Measurements from ENCODE around the gene SLC22A23. TPM values are rescaled to one million over a fixed set of nuclear protein-coding genes. Genes with fewer than 3 reads are reported as not detected.

The SLC22A23 gene, protein sequence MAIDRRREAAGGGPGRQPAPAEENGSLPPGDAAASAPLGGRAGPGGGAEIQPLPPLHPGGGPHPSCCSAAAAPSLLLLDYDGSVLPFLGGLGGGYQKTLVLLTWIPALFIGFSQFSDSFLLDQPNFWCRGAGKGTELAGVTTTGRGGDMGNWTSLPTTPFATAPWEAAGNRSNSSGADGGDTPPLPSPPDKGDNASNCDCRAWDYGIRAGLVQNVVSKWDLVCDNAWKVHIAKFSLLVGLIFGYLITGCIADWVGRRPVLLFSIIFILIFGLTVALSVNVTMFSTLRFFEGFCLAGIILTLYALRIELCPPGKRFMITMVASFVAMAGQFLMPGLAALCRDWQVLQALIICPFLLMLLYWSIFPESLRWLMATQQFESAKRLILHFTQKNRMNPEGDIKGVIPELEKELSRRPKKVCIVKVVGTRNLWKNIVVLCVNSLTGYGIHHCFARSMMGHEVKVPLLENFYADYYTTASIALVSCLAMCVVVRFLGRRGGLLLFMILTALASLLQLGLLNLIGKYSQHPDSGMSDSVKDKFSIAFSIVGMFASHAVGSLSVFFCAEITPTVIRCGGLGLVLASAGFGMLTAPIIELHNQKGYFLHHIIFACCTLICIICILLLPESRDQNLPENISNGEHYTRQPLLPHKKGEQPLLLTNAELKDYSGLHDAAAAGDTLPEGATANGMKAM
- total RNA-seq (2022; extraction: Qiagen RNA extraction; ENCODE audit: low read depth) = 8.4 to 12.1 TPM (median 10.6 TPM) in 5 replicates

DNA sequence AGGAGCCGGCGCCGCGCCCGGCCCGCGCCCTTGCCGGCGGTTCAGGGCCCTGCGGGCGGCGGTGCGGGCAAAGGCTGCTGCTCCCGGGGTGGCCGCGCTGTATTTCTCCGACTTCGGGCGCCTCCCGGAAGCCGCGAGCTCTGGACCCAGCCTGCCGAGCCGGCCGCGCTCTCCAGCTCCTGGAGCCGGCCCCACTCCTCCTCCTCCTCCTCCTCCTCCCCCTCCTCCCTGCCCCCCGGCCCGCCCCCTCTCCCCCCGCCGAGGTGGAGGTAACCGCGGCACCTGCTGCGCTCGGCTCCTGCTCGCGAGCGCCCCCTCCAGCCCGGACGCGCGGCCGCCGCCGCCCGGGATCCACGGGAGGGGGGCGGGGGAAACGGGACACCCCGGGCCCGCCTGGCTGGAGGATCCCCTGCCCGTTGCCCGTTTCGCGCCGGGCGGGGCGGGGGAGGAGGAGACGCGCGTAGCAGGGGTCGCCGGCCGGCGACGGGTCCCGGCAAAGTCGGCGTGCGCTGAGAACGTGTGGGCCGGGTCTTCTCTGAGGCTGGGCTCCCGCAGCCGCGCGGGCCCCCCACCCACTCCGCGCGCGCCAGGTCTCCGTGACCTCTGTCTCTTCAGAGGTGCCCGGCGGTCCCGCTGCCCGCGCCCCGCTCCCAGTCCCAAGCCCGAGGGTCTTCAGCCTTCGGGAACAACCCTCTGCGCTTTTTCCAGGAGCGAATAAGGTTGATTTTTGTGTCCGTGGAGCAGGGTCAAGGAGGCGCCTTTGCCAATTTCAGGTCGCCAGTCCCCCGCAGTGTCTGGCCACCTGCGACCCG, at the start of gene SLC22A23:
TSS of gene SLC22A23 (minus strand) at position 153 of the 812 bp plus-strand sequence. CDS start 491 bp downstream, outside the sequence.

DNA sequence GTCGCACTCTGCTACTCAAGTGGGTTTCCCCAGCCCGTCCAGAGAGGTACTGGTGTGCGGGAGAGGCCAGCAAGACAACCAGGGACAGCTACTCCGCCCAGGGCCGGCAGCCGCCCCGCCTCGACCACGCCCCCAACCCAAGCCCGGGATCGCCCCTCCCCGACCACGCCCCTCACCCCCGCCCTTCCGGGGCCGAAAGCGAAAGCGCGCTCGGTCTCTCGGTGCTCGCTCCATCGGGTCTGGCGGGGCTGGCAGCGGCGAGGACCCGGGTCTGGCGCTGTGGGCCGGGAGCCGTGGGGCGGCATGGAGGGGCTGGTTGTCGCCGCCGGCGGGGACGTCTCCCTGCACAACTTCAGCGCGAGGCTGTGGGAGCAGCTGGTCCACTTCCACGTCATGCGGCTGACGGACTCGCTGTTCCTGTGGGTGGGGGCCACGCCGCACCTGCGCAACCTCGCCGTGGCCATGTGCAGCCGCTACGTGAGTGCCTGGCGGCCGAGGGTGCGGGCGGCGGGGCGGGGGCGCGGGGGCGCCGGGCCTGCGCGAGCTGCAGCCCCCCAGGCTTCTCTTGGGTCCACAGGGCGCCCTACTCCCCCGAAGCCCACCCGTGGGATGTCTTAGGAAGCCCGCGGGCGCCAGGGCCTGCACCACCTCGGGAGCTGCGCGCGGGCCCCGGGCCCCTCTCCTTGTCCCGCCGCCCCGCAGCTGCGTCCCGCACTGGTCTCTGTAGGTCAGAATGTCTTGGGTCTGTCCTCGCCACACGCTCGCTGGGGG, 197.9 kb downstream of the SLC22A23 start, which contains the start of gene PSMG4:
TSS of gene PSMG4 (plus strand) at position 228 of the 771 bp plus-strand sequence. CDS start at position 304, 76 bp downstream.

DNA sequence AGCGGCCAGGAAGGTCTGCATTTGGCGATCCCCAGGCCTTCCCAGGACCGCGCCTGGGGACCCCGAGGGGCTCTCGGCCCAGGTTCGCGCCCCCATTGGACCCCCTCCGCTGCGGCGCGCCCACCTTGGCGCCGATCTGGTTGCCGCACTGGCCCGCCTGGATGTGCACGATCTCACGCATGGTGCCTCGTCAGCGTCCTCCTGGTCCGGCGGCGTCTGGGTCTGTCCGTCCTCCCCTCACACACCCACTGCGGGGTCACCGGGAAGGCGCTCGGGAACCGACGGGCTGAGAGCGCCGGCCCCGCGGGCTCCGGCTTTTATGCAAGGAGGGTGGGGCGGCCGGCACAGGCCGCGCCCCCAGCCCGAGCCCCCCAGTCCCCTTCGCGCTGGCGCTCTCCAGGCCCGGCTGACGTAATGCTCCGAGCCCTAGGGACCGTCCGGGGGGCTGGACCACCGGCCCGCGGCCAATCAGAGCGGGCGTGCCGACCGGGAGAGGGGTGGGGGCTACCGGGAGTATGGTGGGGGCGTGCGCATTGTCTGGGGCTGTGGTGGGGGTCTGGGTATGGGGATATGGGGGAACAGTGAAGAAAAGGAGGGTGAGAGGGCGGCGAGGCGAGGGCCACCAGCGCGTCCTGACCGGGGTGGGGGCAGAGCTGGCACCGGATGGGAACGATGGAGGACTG, 229.3 kb downstream of the SLC22A23 start, which contains the start of gene TUBB2B:
TSS of gene TUBB2B (minus strand) at position 291 of the 683 bp plus-strand sequence. CDS start at position 181, 110 bp downstream.

Other genes starting within 250 kb of the SLC22A23 start
- 12.1 to 14.2 TPM (median 13.2 TPM) in 5 replicates for gene TUBB2B, start 229.4 kb downstream of the SLC22A23 start, total RNA-seq (2022; extraction: Qiagen RNA extraction; ENCODE audit: low read depth)
- gene PSMG4, start 198.1 kb downstream of the SLC22A23 start, total RNA-seq (2022; extraction: Qiagen RNA extraction; ENCODE audit: low read depth) = 21.8 to 27.0 TPM (median 26.4 TPM) in 5 replicates

Measured in A549 treated with CpdA at 1 μM for 4 hours (cell line).